A673 (cell line): Measurements from ENCODE around the gene ANO3.

Source experiments
- CTCF ChIP-seq: fragments of 300-800, 200-600 bp; sonication (generic); conservative IDR thresholded peaks from 2 replicates; pipeline ENCODE4 v1.5.1; 2017; ENCODE audit warnings: low read depth, mild to moderate bottlenecking, antibody characterized with exemption, low read length, moderate library complexity, mixed read lengths
- EZH2 ChIP-seq: fragments of 200-600 bp; sonication (generic); IDR thresholded peaks from 2 replicates; pipeline ENCODE4 v1.6.1; 2017; ENCODE audit warnings: borderline replicate concordance, low read depth, mild to moderate bottlenecking, mixed read lengths, antibody characterized with exemption, low read length; ENCODE audit not compliant: poor library complexity, severe bottlenecking

GRCh38 chr11:26675233-26675928, 343.5 kb downstream of the ANO3 start:
- TF ChIP-seq CTCF (no peak), EZH2 (no peak)
